GM23338 (cell line): Measurements from ENCODE around the gene PTH1R. TPM values are rescaled to one million over a fixed set of nuclear protein-coding genes. Genes with fewer than 3 reads are reported as not detected.

Source experiments
- ATAC-seq: fragments of 200-7000 bp; cut with Tn5 transposase; 3 replicates; pipeline ENCODE4 v1.9.1; 2020
- DNase-seq: peaks from one replicate; pipeline ENCODE4 v3.0.0-alpha.2; 2015; ENCODE audit warnings: low spot score
- H2AFZ ChIP-seq: fragments of 200-600 bp; sonication (generic); 2 replicates; pipeline ENCODE4 v1.8.0; 2016; ENCODE audit warnings: antibody characterized with exemption, mild to moderate bottlenecking, moderate library complexity
- H3F3A ChIP-seq: fragments of 200-600 bp; sonication (generic); replicated peaks from 2 replicates; pipeline ENCODE4 v1.8.0; 2017; ENCODE audit warnings: antibody characterized with exemption, mixed run types, low read depth
- H3K27ac ChIP-seq: fragments of 200-600 bp; sonication (generic); 2 replicates; pipeline ENCODE4 v1.6.1; 2016; ENCODE audit warnings: low read depth
- H3K27me3 ChIP-seq: fragments of 200-600 bp; sonication (generic); 2 replicates; pipeline ENCODE4 v1.8.0; 2016; ENCODE audit warnings: mild to moderate bottlenecking, mixed run types, moderate library complexity; ENCODE audit not compliant: insufficient read depth
- H3K36me3 ChIP-seq: fragments of 200-600 bp; sonication (generic); 2 replicates; pipeline ENCODE4 v1.8.0; 2016; ENCODE audit warnings: mild to moderate bottlenecking; ENCODE audit not compliant: insufficient read depth
- H3K4me1 ChIP-seq: fragments of 200-600 bp; sonication (generic); 2 replicates; pipeline ENCODE4 v1.8.0; 2016; ENCODE audit warnings: mild to moderate bottlenecking, moderate library complexity; ENCODE audit not compliant: insufficient read depth
- H3K4me2 ChIP-seq: fragments of 200-600 bp; sonication (generic); 2 replicates; pipeline ENCODE4 v1.7.1; 2017; ENCODE audit warnings: mixed run types
- H3K4me3 ChIP-seq: fragments of 200-600 bp; sonication (generic); 2 replicates; pipeline ENCODE4 v1.6.1; 2016; ENCODE audit warnings: mixed run types
- H3K79me2 ChIP-seq: fragments of 200-600 bp; sonication (generic); replicated peaks from 2 replicates; pipeline ENCODE4 v1.8.0; 2017; ENCODE audit warnings: mild to moderate bottlenecking; ENCODE audit not compliant: insufficient read depth
- H3K9me2 ChIP-seq: fragments of 200-600 bp; sonication (generic); 2 replicates; pipeline ENCODE4 v1.8.0; 2017; ENCODE audit not compliant: insufficient read depth
- H4K20me1 ChIP-seq: fragments of 200-600 bp; sonication (generic); replicated peaks from 2 replicates; pipeline ENCODE4 v1.8.0; 2017; ENCODE audit warnings: mild to moderate bottlenecking; ENCODE audit not compliant: insufficient read depth
- H3K27ac Mint-ChIP-seq: 2 replicates; pipeline ENCODE4 v1.8.0; 2020; ENCODE audit warnings: inconsistent platforms, mild to moderate bottlenecking, moderate library complexity, mixed read lengths
- H3K27me3 Mint-ChIP-seq: 3 replicates; pipeline ENCODE4 v1.8.0; 2022; ENCODE audit warnings: low read depth, mild to moderate bottlenecking, moderate library complexity, mixed read lengths, inconsistent platforms; ENCODE audit not compliant: insufficient read depth, poor library complexity
- H3K36me3 Mint-ChIP-seq: 3 replicates; pipeline ENCODE4 v1.8.0; 2021; ENCODE audit warnings: low read depth, mild to moderate bottlenecking, inconsistent platforms, moderate library complexity, mixed read lengths
- H3K4me1 Mint-ChIP-seq: 3 replicates; pipeline ENCODE4 v1.8.0; 2020; ENCODE audit warnings: mild to moderate bottlenecking, inconsistent platforms, mixed read lengths
- H3K4me3 Mint-ChIP-seq: 3 replicates; pipeline ENCODE4 v1.8.0; 2021; ENCODE audit warnings: moderate library complexity, mild to moderate bottlenecking, inconsistent platforms, mixed read lengths
- H3K9me3 Mint-ChIP-seq: 3 replicates; pipeline ENCODE4 v1.8.0; 2020; ENCODE audit warnings: moderate library complexity, mild to moderate bottlenecking, inconsistent platforms, mixed read lengths
- CREB1 ChIP-seq: fragments of 250-450 bp; sonication (Bioruptor Pico); IDR thresholded peaks from 2 replicates; pipeline ENCODE4 v1.5.0; 2020; ENCODE audit warnings: low read depth, mild to moderate bottlenecking, moderate library complexity
- EZH2phosphoT487 ChIP-seq: fragments of 200-600 bp; sonication (generic); IDR thresholded peaks from one replicate; pipeline ENCODE4 v1.8.1; 2018; ENCODE audit warnings: antibody characterized with exemption; ENCODE audit not compliant: unreplicated experiment
- polyA plus RNA-seq: library from polyadenylated mRNA; unstranded; fragments of >200 nt; fragmentation: Nextera tagmentation; extraction: Ambion mirVana; gene quantifications from 2 replicates; pipeline ENCODE4 v1.2.1, GENCODE V29; 2016
- total RNA-seq: library from RNA; depleted of rRNA; stranded (reverse); fragments of >200 nt; shearing (Covaris generic); gene quantifications from 2 replicates; pipeline ENCODE4 v1.2.3, GENCODE V29; 2014
- TF ChIP-seq, protein P1 (sequence below), 2 experiments: fragments of 200-600 bp in 1 of 2; sonication (generic) in 1 of 2; conservative IDR thresholded peaks; 2 replicates each; pipeline versions ENCODE4 v1.5.1 to v1.6.1; 2016 to 2017; ENCODE audit warnings: antibody characterized with exemption in 2 of 2, low read depth in 2 of 2, mild to moderate bottlenecking in 2 of 2, moderate library complexity in 1 of 2
- TF ChIP-seq, protein P2 (sequence below): IDR thresholded peaks from one replicate; pipeline ENCODE4 v1.6.1; 2018; ENCODE audit warnings: antibody characterized with exemption; ENCODE audit not compliant: unreplicated experiment

The PTH1R gene
- total and polyA plus RNA-seq, 2 experiments from 2014 or later = 1.3 to 1.9 TPM

GRCh38 chr3:46908986-46909534, 31.5 kb downstream of the PTH1R start (continued):
- TF ChIP-seq, protein P1, sequence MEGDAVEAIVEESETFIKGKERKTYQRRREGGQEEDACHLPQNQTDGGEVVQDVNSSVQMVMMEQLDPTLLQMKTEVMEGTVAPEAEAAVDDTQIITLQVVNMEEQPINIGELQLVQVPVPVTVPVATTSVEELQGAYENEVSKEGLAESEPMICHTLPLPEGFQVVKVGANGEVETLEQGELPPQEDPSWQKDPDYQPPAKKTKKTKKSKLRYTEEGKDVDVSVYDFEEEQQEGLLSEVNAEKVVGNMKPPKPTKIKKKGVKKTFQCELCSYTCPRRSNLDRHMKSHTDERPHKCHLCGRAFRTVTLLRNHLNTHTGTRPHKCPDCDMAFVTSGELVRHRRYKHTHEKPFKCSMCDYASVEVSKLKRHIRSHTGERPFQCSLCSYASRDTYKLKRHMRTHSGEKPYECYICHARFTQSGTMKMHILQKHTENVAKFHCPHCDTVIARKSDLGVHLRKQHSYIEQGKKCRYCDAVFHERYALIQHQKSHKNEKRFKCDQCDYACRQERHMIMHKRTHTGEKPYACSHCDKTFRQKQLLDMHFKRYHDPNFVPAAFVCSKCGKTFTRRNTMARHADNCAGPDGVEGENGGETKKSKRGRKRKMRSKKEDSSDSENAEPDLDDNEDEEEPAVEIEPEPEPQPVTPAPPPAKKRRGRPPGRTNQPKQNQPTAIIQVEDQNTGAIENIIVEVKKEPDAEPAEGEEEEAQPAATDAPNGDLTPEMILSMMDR (conservative IDR thresholded peaks at IDR 0.05; ENCODE audit: low read depth in 2 of 2) = no peak
- TF ChIP-seq, protein P2, sequence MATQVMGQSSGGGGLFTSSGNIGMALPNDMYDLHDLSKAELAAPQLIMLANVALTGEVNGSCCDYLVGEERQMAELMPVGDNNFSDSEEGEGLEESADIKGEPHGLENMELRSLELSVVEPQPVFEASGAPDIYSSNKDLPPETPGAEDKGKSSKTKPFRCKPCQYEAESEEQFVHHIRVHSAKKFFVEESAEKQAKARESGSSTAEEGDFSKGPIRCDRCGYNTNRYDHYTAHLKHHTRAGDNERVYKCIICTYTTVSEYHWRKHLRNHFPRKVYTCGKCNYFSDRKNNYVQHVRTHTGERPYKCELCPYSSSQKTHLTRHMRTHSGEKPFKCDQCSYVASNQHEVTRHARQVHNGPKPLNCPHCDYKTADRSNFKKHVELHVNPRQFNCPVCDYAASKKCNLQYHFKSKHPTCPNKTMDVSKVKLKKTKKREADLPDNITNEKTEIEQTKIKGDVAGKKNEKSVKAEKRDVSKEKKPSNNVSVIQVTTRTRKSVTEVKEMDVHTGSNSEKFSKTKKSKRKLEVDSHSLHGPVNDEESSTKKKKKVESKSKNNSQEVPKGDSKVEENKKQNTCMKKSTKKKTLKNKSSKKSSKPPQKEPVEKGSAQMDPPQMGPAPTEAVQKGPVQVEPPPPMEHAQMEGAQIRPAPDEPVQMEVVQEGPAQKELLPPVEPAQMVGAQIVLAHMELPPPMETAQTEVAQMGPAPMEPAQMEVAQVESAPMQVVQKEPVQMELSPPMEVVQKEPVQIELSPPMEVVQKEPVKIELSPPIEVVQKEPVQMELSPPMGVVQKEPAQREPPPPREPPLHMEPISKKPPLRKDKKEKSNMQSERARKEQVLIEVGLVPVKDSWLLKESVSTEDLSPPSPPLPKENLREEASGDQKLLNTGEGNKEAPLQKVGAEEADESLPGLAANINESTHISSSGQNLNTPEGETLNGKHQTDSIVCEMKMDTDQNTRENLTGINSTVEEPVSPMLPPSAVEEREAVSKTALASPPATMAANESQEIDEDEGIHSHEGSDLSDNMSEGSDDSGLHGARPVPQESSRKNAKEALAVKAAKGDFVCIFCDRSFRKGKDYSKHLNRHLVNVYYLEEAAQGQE = no peak
- no peak for TF ChIP-seq CREB1

- Histone ChIP-seq H3K27ac (no peak overlapping the region), H4K20me1 (no peaks in the 10 kb centered on the region; the same call in 1 of the 2 replicates), H3K4me1 (no peaks in the 10 kb centered on the region), H3K9me2 (no peaks in the 10 kb centered on the region), H3K36me3 (no peaks in the 10 kb centered on the region), H3K27me3 (no peaks in the 10 kb centered on the region), H3K79me2 (no peaks in the 10 kb centered on the region), H2AFZ (no peak overlapping the region; the same call in 1 of the 2 replicates), H3F3A (0 out of 2 replicates have a peak, but pooled peaks cover 2% of the 10 kb centered on the region), H3K4me3 (no peak overlapping the region), H3K4me2 (no peak overlapping the region)
- no peak overlapping the region for H3K27ac Mint-ChIP-seq
- peak; percentile 90 for ATAC-seq
- no peaks in the 10 kb centered on the region for H3K36me3 Mint-ChIP-seq
- peak; percentile 94 for DNase-seq
- peaks cover 6% of the 10 kb centered on the region for H3K27me3 Mint-ChIP-seq
- no peak overlapping the region for H3K4me3 Mint-ChIP-seq
- no peak for TF ChIP-seq EZH2phosphoT487
- TF ChIP-seq, protein P1 (conservative IDR thresholded peaks at IDR 0.05; ENCODE audit: low read depth in 2 of 2) = peak; percentile 84 to 97
- peaks cover 2% of the 10 kb centered on the region; the same call in 1 of the 3 replicates for H3K4me1 Mint-ChIP-seq
- no peaks in the 10 kb centered on the region for H3K9me3 Mint-ChIP-seq
Measured at GRCh38 chr3:46909535-46910161, 32.1 kb downstream of the PTH1R start.
